NB4 (cell line): ENCODE results near the gene ITGA6.

Source experiments
- CTCF ChIP-seq: IDR thresholded peaks from one replicate; pipeline ENCODE4 v1.5.1; 2012; ENCODE audit warnings: low read depth, low read length
- MYC ChIP-seq: IDR thresholded peaks from 2 replicates; pipeline ENCODE4 v1.6.1; 2011; ENCODE audit warnings: low read depth, low read length
- POLR2A ChIP-seq: IDR thresholded peaks from 2 replicates; pipeline ENCODE4 v1.6.1; 2011; ENCODE audit warnings: mild to moderate bottlenecking; ENCODE audit not compliant: insufficient read length; ENCODE audit errors: extremely low read depth

GRCh38 chr2:172472446-172473033 is 45.2 kb downstream of the ITGA6 start:
- TF ChIP-seq POLR2A (no peak), CTCF (no peak), MYC (no peak)
